ENCODE results near the gene ATP10B.

DNA sequence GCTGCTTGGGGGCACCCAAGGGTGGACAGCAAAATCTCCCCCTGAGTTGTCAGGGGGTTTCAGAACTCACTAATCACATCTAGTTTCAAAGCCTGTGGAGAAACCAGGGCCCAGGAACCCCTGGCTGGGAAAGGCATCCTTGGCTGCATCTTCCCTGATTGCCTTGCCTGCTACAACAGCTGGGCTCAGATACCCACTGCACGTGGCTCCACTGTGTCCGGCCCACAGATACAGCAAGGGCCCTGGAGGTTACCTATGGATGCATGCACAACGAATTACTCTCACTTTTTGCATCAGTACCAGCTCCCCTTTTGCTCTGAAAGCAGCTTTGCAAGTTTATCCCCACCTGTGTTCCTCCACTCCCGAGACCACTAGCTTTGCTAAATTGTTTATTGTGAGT lies 55.0 kb downstream of the ATP10B start:
- TF ChIP-seq, protein P1, sequence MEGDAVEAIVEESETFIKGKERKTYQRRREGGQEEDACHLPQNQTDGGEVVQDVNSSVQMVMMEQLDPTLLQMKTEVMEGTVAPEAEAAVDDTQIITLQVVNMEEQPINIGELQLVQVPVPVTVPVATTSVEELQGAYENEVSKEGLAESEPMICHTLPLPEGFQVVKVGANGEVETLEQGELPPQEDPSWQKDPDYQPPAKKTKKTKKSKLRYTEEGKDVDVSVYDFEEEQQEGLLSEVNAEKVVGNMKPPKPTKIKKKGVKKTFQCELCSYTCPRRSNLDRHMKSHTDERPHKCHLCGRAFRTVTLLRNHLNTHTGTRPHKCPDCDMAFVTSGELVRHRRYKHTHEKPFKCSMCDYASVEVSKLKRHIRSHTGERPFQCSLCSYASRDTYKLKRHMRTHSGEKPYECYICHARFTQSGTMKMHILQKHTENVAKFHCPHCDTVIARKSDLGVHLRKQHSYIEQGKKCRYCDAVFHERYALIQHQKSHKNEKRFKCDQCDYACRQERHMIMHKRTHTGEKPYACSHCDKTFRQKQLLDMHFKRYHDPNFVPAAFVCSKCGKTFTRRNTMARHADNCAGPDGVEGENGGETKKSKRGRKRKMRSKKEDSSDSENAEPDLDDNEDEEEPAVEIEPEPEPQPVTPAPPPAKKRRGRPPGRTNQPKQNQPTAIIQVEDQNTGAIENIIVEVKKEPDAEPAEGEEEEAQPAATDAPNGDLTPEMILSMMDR (IDR thresholded peaks at IDR 0.05), result no peak
- TF ChIP-seq POLR2A (IDR thresholded peaks at IDR 0.05), result no peak
